ENCODE data around the gene CCDC183. TPM values are rescaled to one million over a fixed set of nuclear protein-coding genes. Genes with fewer than 3 reads are reported as not detected.
A peak's percentile ranks its signal among the peaks of the same experiment; 100 is the strongest.
"Not testable (repeated sequence)": the region's sequence is repeated elsewhere in the genome, so short reads cannot be mapped to it uniquely, and the experiment has no call there.

The CCDC183 gene
- total RNA-seq, 1 experiment from 2014 or later: 4.2 TPM

DNA sequence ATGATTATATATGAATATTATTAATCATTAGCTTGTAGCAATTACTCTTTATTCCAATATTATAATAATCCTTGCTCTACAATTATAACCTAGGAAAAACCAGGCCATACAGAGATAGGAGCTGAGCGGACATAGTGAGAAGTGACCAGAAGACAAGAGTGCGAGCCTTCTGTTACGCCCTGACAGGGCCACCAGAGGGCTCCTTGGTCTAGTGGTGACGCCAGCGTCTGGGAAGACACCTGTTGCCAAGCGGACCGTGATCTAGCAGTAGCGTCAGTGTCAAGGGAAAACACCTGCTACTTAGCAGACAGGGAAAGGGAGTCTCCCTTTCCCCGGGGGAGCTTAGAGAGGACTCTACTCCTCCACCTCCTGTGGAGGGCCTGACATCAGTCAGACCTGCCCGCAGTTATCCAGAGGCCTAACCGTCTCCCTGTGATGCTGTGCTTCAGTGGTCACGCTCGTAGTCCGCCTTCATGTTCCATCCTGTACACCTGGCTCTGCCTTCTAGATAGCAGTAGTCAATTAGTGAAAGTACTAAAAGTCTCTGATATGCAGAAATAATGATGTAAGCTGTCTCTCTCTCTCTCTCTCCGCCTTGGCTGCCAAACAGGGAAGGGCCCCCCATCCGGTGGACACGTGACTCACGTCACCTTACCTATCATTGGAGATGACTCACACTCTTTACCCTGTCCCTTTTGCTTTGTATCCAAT, 29.6 kb upstream of the CCDC183 start:
- peak; percentile 85 to 89 for DNase-seq
- not testable (repeated sequence) for H3K27me3 Mint-ChIP-seq (ENCODE audit: insufficient read depth, unreplicated experiment); BruUV-seq (replicated peaks); H3K4me1 ChIP-seq; H3K36me3 ChIP-seq (ENCODE audit: control insufficient read depth, insufficient read depth, low read length); H3K4me1 Mint-ChIP-seq (ENCODE audit: low read depth, unreplicated experiment); H3K9me3 ChIP-seq; H3K27ac Mint-ChIP-seq (ENCODE audit: unreplicated experiment); H3K36me3 Mint-ChIP-seq (ENCODE audit: insufficient read depth, unreplicated experiment); H3K9me3 Mint-ChIP-seq (ENCODE audit: unreplicated experiment); H3K27me3 ChIP-seq (replicated peaks; ENCODE audit: control insufficient read depth, insufficient read depth, low read length); H3K4me3 ChIP-seq (ENCODE audit: low read depth, low read length)
- POLR2A ChIA-PET: interaction anchor here (0.6 kb wide), 1 partner anchor 194 kb away, joined by 3 read pairs; no protein-coding TSS in a partner anchor
- intact Hi-C loops (cut with micrococcal nuclease; ENCODE audit: unreplicated experiment): loop anchor here (1.0 kb wide), 2 partner anchors 11 to 18 kb away; no protein-coding TSS in a partner anchor
- TF ChIP-seq, protein P1, sequence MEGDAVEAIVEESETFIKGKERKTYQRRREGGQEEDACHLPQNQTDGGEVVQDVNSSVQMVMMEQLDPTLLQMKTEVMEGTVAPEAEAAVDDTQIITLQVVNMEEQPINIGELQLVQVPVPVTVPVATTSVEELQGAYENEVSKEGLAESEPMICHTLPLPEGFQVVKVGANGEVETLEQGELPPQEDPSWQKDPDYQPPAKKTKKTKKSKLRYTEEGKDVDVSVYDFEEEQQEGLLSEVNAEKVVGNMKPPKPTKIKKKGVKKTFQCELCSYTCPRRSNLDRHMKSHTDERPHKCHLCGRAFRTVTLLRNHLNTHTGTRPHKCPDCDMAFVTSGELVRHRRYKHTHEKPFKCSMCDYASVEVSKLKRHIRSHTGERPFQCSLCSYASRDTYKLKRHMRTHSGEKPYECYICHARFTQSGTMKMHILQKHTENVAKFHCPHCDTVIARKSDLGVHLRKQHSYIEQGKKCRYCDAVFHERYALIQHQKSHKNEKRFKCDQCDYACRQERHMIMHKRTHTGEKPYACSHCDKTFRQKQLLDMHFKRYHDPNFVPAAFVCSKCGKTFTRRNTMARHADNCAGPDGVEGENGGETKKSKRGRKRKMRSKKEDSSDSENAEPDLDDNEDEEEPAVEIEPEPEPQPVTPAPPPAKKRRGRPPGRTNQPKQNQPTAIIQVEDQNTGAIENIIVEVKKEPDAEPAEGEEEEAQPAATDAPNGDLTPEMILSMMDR (IDR thresholded peaks at IDR 0.05; ENCODE audit: insufficient read depth in 1 of 2, low read depth in 1 of 2, low read length in 1 of 2, severe bottlenecking in 1 of 2, unreplicated experiment in 1 of 2): peak; percentile 66 to 79
- CTCF ChIA-PET: interaction anchor here (0.6 to 1.8 kb wide), 6 partner anchors 11 to 530 kb away, joined by 3 to 8 read pairs (median 4); partner anchors contain the start of genes MAN1B1 and TMEM141
- H3K4me3 Mint-ChIP-seq (ENCODE audit: unreplicated experiment): peak overlapping the region; percentile 4

DNA sequence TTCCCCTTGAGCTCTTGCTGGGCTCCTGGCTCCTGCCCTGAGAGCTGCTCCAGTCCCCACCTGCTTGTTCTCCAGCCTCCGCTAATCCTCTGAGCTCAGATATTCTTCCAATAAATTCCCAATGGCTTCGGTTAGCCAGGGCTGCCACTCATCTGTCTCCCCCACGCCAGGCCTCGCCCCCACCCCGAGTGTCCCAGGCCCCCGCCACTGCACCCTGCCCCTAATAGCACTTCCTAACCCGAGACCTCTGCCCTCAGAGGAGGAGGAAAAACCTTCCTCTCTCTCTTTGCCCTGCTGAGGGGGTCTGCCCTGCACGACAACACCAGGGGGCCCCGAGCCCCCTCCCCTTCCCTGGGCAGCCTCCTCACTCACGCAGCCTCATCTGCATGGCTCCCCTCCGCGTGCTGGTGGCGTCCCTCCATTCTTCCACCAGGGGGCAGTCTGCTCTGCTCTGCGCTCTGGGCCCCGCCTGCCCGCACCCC, 26.4 kb upstream of the CCDC183 start:
- no peak overlapping the region for H3K4me3 Mint-ChIP-seq (ENCODE audit: unreplicated experiment)
- BruUV-seq (replicated peaks): no TSS peak
- H3K27me3 Mint-ChIP-seq (ENCODE audit: insufficient read depth, unreplicated experiment): no peaks in the 10 kb centered on the region
- intact Hi-C loops (cut with micrococcal nuclease; ENCODE audit: unreplicated experiment): no loop called here
- peaks cover 7% of the 10 kb centered on the region; the same call in 1 of the 2 replicates for H3K9me3 ChIP-seq
- no peaks in the 10 kb centered on the region for H3K27me3 ChIP-seq (replicated peaks; ENCODE audit: control insufficient read depth, insufficient read depth, low read length)
- DNase-seq: no peak
- ChIA-PET CTCF (interaction anchor here (0.7 kb wide), 1 partner anchor 10 kb away, joined by 3 read pairs; no protein-coding TSS in a partner anchor), POLR2A (no interaction called here)
- TF ChIP-seq, protein P1 (IDR thresholded peaks at IDR 0.05; ENCODE audit: insufficient read depth in 1 of 2, low read depth in 1 of 2, low read length in 1 of 2, severe bottlenecking in 1 of 2, unreplicated experiment in 1 of 2): no peak
- H3K4me1 Mint-ChIP-seq (ENCODE audit: low read depth, unreplicated experiment): peaks cover 7% of the 10 kb centered on the region
- no peak overlapping the region for H3K27ac Mint-ChIP-seq (ENCODE audit: unreplicated experiment)
- peaks cover 7% of the 10 kb centered on the region for H3K4me1 ChIP-seq
- peaks cover 2% of the 10 kb centered on the region for H3K36me3 ChIP-seq (ENCODE audit: control insufficient read depth, insufficient read depth, low read length)
- no peak overlapping the region for H3K4me3 ChIP-seq (ENCODE audit: low read depth, low read length)
- H3K9me3 Mint-ChIP-seq (ENCODE audit: unreplicated experiment): no peaks in the 10 kb centered on the region
- peaks cover 4% of the 10 kb centered on the region for H3K36me3 Mint-ChIP-seq (ENCODE audit: insufficient read depth, unreplicated experiment)

DNA sequence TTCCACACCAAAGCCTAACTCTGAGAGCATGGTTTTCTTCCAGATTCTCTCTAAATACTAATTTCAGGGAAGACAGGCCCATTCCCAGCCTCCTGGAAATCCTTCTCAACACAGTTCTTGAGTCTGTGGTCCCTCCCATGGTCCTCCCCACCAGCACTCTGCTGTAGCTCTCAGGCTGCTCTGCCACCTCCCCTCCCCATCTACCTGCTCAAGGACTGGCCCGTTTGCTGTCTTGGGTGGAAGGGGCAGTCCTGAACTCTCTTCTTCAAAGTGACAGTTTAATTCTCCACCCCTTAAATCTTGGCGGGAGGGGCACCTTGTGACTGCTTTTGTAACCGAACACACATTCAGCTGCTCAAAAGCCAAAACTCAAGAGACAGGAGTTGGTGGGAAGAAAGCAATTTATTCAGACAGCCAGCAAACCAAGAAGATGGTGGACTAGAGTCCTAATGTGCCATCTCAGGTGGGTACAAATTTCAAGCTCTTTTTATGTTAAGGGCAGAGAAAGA, 24.2 kb upstream of the CCDC183 start:
- H3K36me3 ChIP-seq (ENCODE audit: control insufficient read depth, insufficient read depth, low read length): peaks cover 2% of the 10 kb centered on the region
- TF ChIP-seq, protein P1 (IDR thresholded peaks at IDR 0.05; ENCODE audit: insufficient read depth in 1 of 2, low read depth in 1 of 2, low read length in 1 of 2, severe bottlenecking in 1 of 2, unreplicated experiment in 1 of 2): no peak
- Mint-ChIP-seq H3K4me3 (ENCODE audit: unreplicated experiment) (no peak overlapping the region), H3K4me1 (ENCODE audit: low read depth, unreplicated experiment) (peaks cover 6% of the 10 kb centered on the region), H3K27me3 (ENCODE audit: insufficient read depth, unreplicated experiment) (no peaks in the 10 kb centered on the region), H3K27ac (ENCODE audit: unreplicated experiment) (no peak overlapping the region), H3K36me3 (ENCODE audit: insufficient read depth, unreplicated experiment) (peaks cover 4% of the 10 kb centered on the region), H3K9me3 (ENCODE audit: unreplicated experiment) (no peaks in the 10 kb centered on the region)
- DNase-seq: no peak
- no peak overlapping the region for H3K4me3 ChIP-seq (ENCODE audit: low read depth, low read length)
- CTCF ChIA-PET: no interaction called here
- POLR2A ChIA-PET: no interaction called here
- peaks cover 7% of the 10 kb centered on the region; the same call in 1 of the 2 replicates for H3K9me3 ChIP-seq
- BruUV-seq (replicated peaks): no TSS peak
- H3K27me3 ChIP-seq (replicated peaks; ENCODE audit: control insufficient read depth, insufficient read depth, low read length): no peaks in the 10 kb centered on the region
- peaks cover 7% of the 10 kb centered on the region for H3K4me1 ChIP-seq
- intact Hi-C loops (cut with micrococcal nuclease; ENCODE audit: unreplicated experiment): no loop called here

All from Caco-2 (cell line).